ENCODE measurements around the gene ZNF682. TPM values are rescaled to one million over a fixed set of nuclear protein-coding genes. Genes with fewer than 3 reads are reported as not detected.
"Not testable (repeated sequence)": the region's sequence is repeated elsewhere in the genome, so short reads cannot be mapped to it uniquely, and the experiment has no call there.

ZNF682 gene
- polyA plus RNA-seq, 3 donors, result 15.2 to 23.9 (median 18.1) TPM

DNA sequence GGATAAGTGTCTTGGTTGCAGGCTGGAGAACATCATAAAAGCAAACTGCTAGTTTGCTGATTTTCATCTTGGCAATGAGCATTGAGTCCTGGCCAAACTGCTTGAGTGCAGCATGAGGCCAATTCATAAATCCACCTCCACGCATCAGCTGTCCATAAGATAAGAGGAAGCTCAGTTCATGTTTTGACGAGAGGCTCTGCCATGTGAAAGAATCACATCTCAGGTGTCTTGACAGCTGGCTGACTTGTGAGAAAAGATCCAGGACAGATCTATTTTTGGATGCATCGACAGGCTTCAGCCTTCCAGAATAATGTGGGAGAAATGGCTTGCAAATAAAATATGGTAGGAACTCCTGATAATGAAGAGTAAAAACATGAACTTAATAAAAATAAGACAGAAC, 5.4 kb upstream of the ZNF682 start:
- no peak for DNase-seq (ENCODE audit: extremely low read depth in 1 of 11, low read depth in 9 of 11, low spot score in 4 of 11)

DNA sequence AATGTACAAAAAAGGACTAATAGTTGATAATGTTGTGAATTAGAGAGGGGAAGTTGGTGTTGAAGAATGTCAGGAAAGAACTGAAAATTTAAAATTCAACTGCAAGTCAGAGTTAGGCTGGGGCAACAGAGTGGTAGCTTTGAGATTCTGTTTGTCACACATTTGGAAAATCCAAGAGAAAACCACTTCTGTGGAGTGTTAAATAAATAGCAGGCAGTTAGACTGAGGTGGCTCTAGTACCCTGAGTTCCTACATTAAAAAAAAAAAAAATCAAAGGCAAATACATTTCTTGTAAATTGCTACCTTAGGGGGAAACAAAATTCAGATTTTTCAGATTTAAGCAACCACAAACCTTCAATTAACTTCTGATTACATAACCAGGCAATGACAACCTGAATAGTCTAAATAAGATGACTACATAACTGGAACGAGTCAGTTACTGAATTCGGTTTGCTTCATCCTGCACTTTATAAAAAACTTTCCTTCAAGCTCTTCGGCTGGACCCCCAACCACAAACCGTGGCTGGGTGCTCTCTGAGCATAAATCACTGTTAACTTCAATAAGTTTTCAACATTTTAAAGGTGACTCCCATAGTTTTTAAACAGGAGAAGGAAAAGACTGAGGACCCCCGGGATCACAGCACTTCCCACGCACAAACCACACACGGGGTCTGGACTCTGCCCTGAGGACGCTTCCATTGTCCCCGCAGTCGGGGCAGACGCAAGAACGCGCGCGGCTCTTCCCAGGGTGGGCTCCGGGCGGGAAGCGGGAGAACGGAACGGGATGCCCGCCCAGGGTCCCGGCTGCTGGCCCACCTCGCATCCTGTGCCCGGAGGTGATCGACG, 725 bp downstream of the ZNF682 start:
- peak in 1 of 11 donors; percentile 31 for DNase-seq (ENCODE audit: extremely low read depth in 1 of 11, low read depth in 9 of 11, low spot score in 4 of 11)

DNA sequence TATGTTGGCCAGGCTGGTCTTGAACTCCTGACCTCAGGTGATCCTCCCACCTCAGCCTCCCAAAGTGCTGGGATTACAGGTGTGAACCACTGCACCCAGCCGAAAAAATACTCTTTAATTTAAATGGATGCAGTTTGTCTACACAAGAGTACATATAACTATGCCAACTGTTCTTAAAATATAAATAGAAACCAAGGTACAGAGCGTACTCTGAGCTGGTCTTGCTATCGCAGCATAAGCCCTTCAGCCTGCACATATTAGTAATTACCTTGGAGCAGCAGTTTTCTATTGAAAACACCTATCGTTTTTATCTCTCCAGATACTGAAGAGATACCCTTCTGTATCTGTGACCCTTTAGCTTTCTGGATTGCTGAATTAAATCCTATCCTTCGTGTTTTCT, 3.4 kb downstream of the ZNF682 start:
- DNase-seq (ENCODE audit: extremely low read depth in 1 of 11, low read depth in 9 of 11, low spot score in 4 of 11), result no peak

GRCh38 chr19:20028611-20029010, 10.7 kb downstream of the ZNF682 start:
- DNase-seq (ENCODE audit: extremely low read depth in 1 of 11, low read depth in 9 of 11, low spot score in 4 of 11), result no peak

DNA sequence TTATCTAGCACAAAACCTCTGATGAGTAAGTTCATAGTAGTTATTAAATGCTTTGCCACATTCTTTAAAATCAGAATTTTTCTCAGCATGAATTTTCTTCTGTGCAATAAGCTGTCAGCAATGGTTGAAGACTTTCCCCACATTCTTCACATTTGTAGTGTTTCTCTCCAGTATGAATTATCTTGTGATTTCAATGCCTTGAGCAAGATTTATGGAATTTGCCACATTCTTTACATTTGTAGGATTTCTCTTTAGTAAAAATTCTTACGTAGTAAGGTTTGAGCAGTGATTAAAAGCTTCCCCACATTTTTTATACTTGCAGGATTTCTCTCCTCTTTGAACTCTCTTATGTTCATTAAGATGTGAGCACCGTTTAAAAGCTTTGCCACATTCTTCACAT, 33.6 kb downstream of the ZNF682 start:
- DNase-seq (ENCODE audit: extremely low read depth in 1 of 11, low read depth in 9 of 11, low spot score in 4 of 11), result no peak

GRCh38 chr19:19997656-19998268, 41.5 kb downstream of the ZNF682 start:
- no peak for DNase-seq (ENCODE audit: extremely low read depth in 1 of 11, low read depth in 9 of 11, low spot score in 4 of 11)

- no peak for DNase-seq (ENCODE audit: extremely low read depth in 1 of 11, low read depth in 9 of 11, low spot score in 4 of 11)
These were observed 72.4 kb downstream of the ZNF682 start for GRCh38 chr19:19966862-19967261.

- DNase-seq (ENCODE audit: extremely low read depth in 1 of 11, low read depth in 9 of 11, low spot score in 4 of 11), result not testable (repeated sequence)
These were observed 73.2 kb downstream of the ZNF682 start for GRCh38 chr19:19966126-19966525.

DNA sequence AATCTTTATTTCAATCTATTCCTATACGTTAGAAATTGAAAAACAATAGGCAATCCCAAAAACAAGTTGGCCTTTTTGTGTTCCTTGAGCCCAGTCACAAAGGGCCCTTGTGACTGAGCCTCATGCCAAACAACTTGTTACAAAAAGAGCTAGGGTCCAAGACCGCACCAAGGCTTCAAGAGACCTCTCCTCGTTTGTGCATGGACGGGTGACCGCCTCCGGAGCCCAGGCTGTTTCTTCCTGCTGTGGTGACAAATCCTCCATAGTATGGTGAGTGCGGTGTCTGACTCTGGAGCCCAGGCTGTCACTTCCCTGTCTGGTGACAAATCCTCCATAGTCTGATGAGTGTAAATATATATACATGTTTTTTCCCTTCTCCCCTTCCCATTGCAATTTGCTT, 74.9 kb downstream of the ZNF682 start:
- DNase-seq (ENCODE audit: extremely low read depth in 1 of 11, low read depth in 9 of 11, low spot score in 4 of 11), result no peak

DNA sequence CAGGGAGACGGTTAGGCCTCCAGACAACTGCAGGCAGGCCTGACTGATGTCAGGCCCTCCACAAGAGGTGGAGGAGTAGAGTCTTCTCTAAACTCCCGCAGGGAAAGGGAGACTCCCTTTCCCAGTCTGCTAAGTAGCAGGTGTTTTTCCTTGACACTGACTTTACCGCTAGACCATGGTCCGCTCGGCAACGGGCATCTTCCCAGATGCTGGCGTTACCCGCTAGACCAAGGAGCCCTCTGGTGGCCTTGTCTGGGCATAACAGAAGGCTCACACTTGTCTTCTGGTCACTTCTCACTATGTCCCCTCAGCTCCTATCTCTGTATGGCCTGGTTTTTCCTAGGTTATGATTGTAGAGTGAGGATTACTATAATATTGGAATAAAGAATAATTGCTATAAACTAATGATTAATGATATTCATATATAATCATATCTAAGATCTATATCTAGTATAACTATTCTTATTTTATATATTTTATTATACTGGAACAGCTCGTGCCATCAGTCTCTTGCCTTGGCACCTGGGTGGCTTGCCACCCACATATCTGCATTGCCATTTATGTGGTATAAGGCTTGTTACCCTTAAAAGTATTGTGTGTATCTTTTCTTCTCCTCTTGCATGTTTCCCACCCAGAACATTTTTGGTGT, 80.0 kb downstream of the ZNF682 start:
- peak; percentile 39 to 67 (median 55) for DNase-seq (ENCODE audit: extremely low read depth in 1 of 11, low read depth in 9 of 11, low spot score in 4 of 11)

- DNase-seq (ENCODE audit: extremely low read depth in 1 of 11, low read depth in 9 of 11, low spot score in 4 of 11), result not testable (repeated sequence)
These were observed 81.5 kb downstream of the ZNF682 start for GRCh38 chr19:19957766-19958165.

DNA sequence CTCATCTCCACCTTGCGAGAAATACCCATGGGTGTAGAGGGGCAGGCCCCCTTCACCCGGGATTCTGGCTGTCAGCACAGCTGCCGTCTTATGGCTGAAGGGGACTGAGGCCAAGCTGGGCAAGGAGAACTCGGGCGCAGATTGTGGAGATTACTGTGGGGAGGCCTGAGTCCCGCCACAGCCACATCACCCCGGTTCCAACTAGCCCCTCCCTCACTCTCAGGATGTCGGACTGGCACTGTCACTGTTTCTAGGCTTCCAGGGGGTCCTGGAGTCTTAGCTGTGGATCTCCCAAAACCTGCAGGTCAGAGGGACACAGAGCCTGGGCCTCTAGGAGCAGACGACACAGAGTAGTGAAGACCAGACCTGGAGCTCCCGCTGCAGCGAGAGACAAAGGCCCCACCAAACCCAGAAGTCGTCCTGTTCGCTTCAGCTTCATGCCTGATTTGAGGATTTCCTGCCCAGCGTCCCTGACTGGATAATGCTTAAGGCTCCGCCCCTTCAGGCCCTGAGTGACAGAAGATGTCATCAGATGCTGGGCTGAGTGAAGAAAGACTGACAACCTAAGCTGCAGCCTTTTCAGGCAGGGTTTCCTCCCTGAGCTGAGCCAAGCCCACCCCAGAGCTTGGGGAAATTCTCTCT, 82.8 kb downstream of the ZNF682 start:
- peak in 4 of 11 donors; percentile 1 to 7 (median 4) for DNase-seq (ENCODE audit: extremely low read depth in 1 of 11, low read depth in 9 of 11, low spot score in 4 of 11)

DNA sequence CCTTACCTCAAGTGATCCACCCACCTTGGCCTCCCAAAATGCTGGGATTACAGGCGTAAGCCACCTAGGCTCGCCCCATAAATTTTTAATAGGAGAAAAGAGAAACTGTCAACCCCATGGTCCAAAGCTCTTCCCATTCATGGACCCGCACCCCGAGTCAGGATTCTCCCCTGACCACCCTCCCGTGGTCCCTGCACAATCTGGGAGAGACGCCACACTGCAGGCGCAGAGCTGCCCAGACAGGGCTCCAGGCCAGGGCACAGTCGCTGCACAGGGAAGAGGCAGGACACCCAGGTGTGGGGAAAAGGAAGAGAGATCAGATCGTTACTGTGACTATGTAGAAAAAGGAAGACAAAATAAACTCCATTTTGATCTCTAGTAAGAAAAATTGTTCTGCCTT, 84.1 kb downstream of the ZNF682 start:
- DNase-seq (ENCODE audit: extremely low read depth in 1 of 11, low read depth in 9 of 11, low spot score in 4 of 11), result no peak

Other genes starting within 250 kb of the ZNF682 start
- gene ZNF506, start 217.8 kb downstream of the ZNF682 start, polyA plus RNA-seq (ENCODE audit: insufficient read length in 3 of 3), result 10 to 100 TPM; 31.3 to 39.8 (median 32.1) TPM
- 10 to 100 TPM; 28.4 to 36.2 (median 30.0) TPM for gene ZNF253, start 173.6 kb downstream of the ZNF682 start, polyA plus RNA-seq (ENCODE audit: insufficient read length in 3 of 3)
- gene ZNF93, start 138.6 kb downstream of the ZNF682 start, polyA plus RNA-seq (ENCODE audit: insufficient read length in 3 of 3), result 10 to 100 TPM; 16.4 to 19.8 (median 17.9) TPM
- 10 to 100 TPM; 12.1 to 16.6 (median 15.6) TPM for gene ZNF90, start 38.5 kb upstream of the ZNF682 start, polyA plus RNA-seq (ENCODE audit: insufficient read length in 3 of 3)
- 10 to 100 TPM; 16.7 to 20.0 (median 18.3) TPM for gene ZNF486, start 127.7 kb upstream of the ZNF682 start, polyA plus RNA-seq (ENCODE audit: insufficient read length in 3 of 3)

All from renal cortex interstitium (tissue), 11 donors.